WERI-Rb-1 (cell line): ENCODE measurements around the gene MKLN1.

ENCODE experiments used
- DNase-seq: peaks from one replicate; pipeline ENCODE4 v3.0.0-alpha.2; 2020
- H3K27ac ChIP-seq: fragments of 250-450 bp; sonication (Bioruptor Pico); 2 replicates; pipeline ENCODE4 v1.5.1; 2020; ENCODE audit warnings: mild to moderate bottlenecking, moderate library complexity
- H3K27me3 ChIP-seq: fragments of 250-450 bp; sonication (Bioruptor Pico); 2 replicates; pipeline ENCODE4 v1.5.1; 2021; ENCODE audit warnings: mild to moderate bottlenecking, low read depth, moderate library complexity; ENCODE audit not compliant: insufficient read depth, severe bottlenecking
- H3K36me3 ChIP-seq: fragments of 250-450 bp; sonication (Bioruptor Pico); 2 replicates; pipeline ENCODE4 v1.5.1; 2020; ENCODE audit warnings: mild to moderate bottlenecking, moderate library complexity
- H3K4me3 ChIP-seq: 2 replicates; pipeline ENCODE4 v1.5.1; 2011; ENCODE audit warnings: low read depth, mild to moderate bottlenecking, control low read depth, low read length
- H3K9me3 ChIP-seq: fragments of 250-450 bp; sonication (Bioruptor Pico); 2 replicates; pipeline ENCODE4 v1.5.1; 2021; ENCODE audit warnings: mild to moderate bottlenecking, moderate library complexity; ENCODE audit not compliant: severe bottlenecking
- CTCF ChIP-seq: IDR thresholded peaks from 2 replicates; pipeline ENCODE4 v1.5.1; 2011; ENCODE audit warnings: low read depth, mild to moderate bottlenecking, control low read depth, inconsistent platforms, low read length

The MKLN1 gene

GRCh38 chr7:131540491-131541162, 213.0 kb downstream of the MKLN1 start:
- no peaks in the 10 kb centered on the region for H3K27me3 ChIP-seq
- no peaks in the 10 kb centered on the region for H3K36me3 ChIP-seq
- TF ChIP-seq CTCF = no peak
- H3K4me3 ChIP-seq = no peak overlapping the region
- H3K9me3 ChIP-seq = no peaks in the 10 kb centered on the region
- no peak for DNase-seq
- H3K27ac ChIP-seq = no peak overlapping the region

- no peak overlapping the region for H3K27ac ChIP-seq
- H3K27me3 ChIP-seq = no peaks in the 10 kb centered on the region
These were observed 215.6 kb downstream of the MKLN1 start for GRCh38 chr7:131543298-131543697.

GRCh38 chr7:131544021-131544420, 216.3 kb downstream of the MKLN1 start:
- no peaks in the 10 kb centered on the region for H3K9me3 ChIP-seq

More at GRCh38 chr7:131543298-131543697, 215.6 kb downstream of the MKLN1 start:
- Histone ChIP-seq H3K4me3 (no peak overlapping the region), H3K9me3 (no peaks in the 10 kb centered on the region), H3K36me3 (peaks cover 9% of the 10 kb centered on the region; the same call in 1 of the 2 replicates)
- DNase-seq = no peak
- no peak for TF ChIP-seq CTCF

GRCh38 chr7:131544449-131545301, 217.0 kb downstream of the MKLN1 start:
- TF ChIP-seq CTCF = peak; percentile 35; the same call in 1 of the 2 replicates
- Histone ChIP-seq H3K27ac (no peak overlapping the region), H3K36me3 (peaks cover 12% of the 10 kb centered on the region; the same call in 1 of the 2 replicates), H3K27me3 (no peaks in the 10 kb centered on the region), H3K9me3 (no peaks in the 10 kb centered on the region), H3K4me3 (no peak overlapping the region)
- peak; percentile 43 for DNase-seq

More at GRCh38 chr7:131544021-131544420, 216.3 kb downstream of the MKLN1 start:
- no peak for TF ChIP-seq CTCF
- no peak for DNase-seq
- Histone ChIP-seq H3K27ac (no peak overlapping the region), H3K4me3 (no peak overlapping the region), H3K36me3 (peaks cover 9% of the 10 kb centered on the region; the same call in 1 of the 2 replicates), H3K27me3 (no peaks in the 10 kb centered on the region)

GRCh38 chr7:131546126-131546525, 218.4 kb downstream of the MKLN1 start:
- H3K36me3 ChIP-seq = peaks cover 14% of the 10 kb centered on the region
- H3K27ac ChIP-seq = no peak overlapping the region
- no peak for TF ChIP-seq CTCF
- DNase-seq = no peak
- H3K27me3 ChIP-seq = no peaks in the 10 kb centered on the region
- H3K9me3 ChIP-seq = no peaks in the 10 kb centered on the region
- no peak overlapping the region for H3K4me3 ChIP-seq
